ENCODE measurements around the gene ARRB1. TPM values are rescaled to one million over a fixed set of nuclear protein-coding genes. Genes with fewer than 3 reads are reported as not detected.

ARRB1 gene
- total RNA-seq, 1 donor from 2014 or later: 1.0 TPM

DNA sequence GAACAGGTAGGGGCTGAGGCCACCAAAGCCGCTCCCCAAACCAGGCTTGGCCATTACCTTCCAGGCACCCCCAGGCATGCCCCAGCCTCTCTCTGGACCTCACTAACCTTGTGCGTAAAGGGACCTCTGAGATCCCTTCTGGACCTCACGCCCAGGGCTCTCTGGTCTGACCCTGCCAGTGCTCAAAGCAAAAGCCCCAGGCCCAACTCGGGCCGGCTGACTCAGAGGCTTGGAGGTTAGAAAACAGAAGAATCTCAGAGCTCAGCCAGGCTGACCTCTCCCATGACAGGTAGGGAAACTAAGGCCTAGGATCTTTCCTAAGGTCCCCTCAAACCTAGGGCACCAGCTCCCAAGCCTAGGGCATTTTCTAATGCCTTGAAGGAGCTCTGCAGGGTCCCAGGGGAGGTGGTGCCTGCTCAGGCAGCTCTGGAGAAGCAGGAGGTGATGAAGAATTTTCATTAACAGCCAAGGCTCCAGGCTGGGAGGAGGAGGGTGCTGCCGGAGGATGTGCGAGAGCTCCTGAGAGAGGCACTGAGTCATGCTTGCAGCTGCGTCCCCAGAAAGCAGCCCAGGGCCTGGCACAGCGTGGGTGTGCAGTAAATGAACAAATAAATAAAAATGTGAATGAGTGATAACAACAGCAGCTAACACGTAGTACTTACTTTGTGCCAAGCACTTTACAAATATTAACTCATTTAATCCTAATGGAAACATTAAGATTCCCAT, 25.6 kb downstream of the ARRB1 start:
- Histone ChIP-seq H3K4me1 (peaks cover 11% of the 10 kb centered on the region), H3K4me2 (no peak overlapping the region), H3K9ac (no peak overlapping the region), H3K27ac (no peak overlapping the region), H3F3A (ENCODE audit: low read depth) (peaks cover 6% of the 10 kb centered on the region), H3K9me3 (ENCODE audit: low read depth) (no peaks in the 10 kb centered on the region), H3K27me3 (no peaks in the 10 kb centered on the region), H3K36me3 (no peaks in the 10 kb centered on the region), H3K4me3 (no peak overlapping the region), H3K79me2 (ENCODE audit: low read depth) (no peaks in the 10 kb centered on the region), H2AFZ (replicated peaks) (no peak overlapping the region), H4K20me1 (ENCODE audit: low read depth) (no peaks in the 10 kb centered on the region)
- TF ChIP-seq CTCF (IDR thresholded peaks at IDR 0.05) (no peak), EZH2phosphoT487 (IDR thresholded peaks at IDR 0.05) (no peak), EZH2 (IDR thresholded peaks at IDR 0.05) (no peak)
- no peak for DNase-seq (ENCODE audit: low spot score)
- Mint-ChIP-seq H3K9me3 (no peaks in the 10 kb centered on the region), H3K4me1 (peaks cover 24% of the 10 kb centered on the region), H3K36me3 (no peaks in the 10 kb centered on the region), H3K4me3 (no peak overlapping the region), H3K27ac (no peak overlapping the region), H3K27me3 (ENCODE audit: insufficient read depth, low read depth) (peaks cover 5% of the 10 kb centered on the region)

DNA sequence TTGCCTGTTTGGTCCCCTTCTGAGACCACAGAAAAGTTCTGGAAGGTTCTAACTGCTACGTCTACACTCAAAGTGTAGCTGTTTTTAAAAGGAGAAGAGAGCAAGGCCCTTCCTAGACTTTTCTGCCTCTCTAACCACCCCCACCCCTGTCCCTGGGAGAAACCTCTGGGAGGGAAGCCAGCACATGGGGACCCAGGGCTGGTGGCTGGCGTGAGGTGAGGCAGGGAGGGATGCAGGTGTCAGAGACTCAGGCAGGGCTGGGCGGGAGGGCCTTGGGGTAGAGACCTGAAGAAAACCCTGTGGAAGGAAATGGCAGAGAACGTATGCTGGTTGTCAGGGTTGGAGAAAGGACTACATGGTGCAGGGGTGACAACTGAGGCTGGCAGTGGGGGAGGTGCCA, 26.7 kb downstream of the ARRB1 start:
- no peaks in the 10 kb centered on the region for H3K9me3 Mint-ChIP-seq
- Histone ChIP-seq H3K4me3 (no peak overlapping the region), H2AFZ (replicated peaks) (no peak overlapping the region), H3K79me2 (ENCODE audit: low read depth) (no peaks in the 10 kb centered on the region), H3K27ac (no peak overlapping the region), H3K27me3 (no peaks in the 10 kb centered on the region), H3K4me2 (no peak overlapping the region), H3K36me3 (no peaks in the 10 kb centered on the region), H3K4me1 (no peaks in the 10 kb centered on the region), H3K9ac (no peak overlapping the region), H3F3A (ENCODE audit: low read depth) (no peaks in the 10 kb centered on the region), H4K20me1 (ENCODE audit: low read depth) (no peaks in the 10 kb centered on the region), H3K9me3 (ENCODE audit: low read depth) (no peaks in the 10 kb centered on the region)
- peaks cover 16% of the 10 kb centered on the region for H3K4me1 Mint-ChIP-seq
- peaks cover 5% of the 10 kb centered on the region for H3K27me3 Mint-ChIP-seq (ENCODE audit: insufficient read depth, low read depth)
- TF ChIP-seq EZH2phosphoT487 (IDR thresholded peaks at IDR 0.05) (no peak), EZH2 (IDR thresholded peaks at IDR 0.05) (no peak), CTCF (IDR thresholded peaks at IDR 0.05) (no peak)
- DNase-seq (ENCODE audit: low spot score): no peak
- H3K27ac Mint-ChIP-seq: peak overlapping the region; percentile 57
- H3K36me3 Mint-ChIP-seq: no peaks in the 10 kb centered on the region
- H3K4me3 Mint-ChIP-seq: no peak overlapping the region

DNA sequence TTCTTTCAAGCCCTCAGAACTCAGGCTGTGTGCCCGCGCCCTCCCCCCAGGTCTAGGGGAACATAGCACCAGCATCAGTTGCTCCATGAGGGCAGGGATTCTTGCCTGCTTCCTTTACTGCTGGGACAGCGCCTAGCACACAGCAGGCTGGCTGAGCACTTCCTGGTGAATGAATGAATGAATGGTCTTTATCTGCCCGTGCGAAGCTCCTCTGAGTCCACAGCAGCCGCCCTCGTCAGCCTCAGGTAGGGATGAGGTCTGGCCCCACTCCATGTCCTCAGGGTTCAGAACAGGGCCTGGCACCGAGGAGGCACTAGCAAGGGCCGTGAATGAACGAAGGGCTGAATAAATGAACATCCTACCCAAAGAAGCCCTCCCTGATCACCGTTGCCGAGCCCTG, 27.3 kb downstream of the ARRB1 start:
- TF ChIP-seq CTCF (IDR thresholded peaks at IDR 0.05) (no peak), EZH2phosphoT487 (IDR thresholded peaks at IDR 0.05) (no peak), EZH2 (IDR thresholded peaks at IDR 0.05) (no peak)
- no peak overlapping the region for H3K27ac Mint-ChIP-seq

More for the DNA sequence above, 27.3 kb downstream of the ARRB1 start:
- H3F3A ChIP-seq (ENCODE audit: low read depth): no peaks in the 10 kb centered on the region
- no peaks in the 10 kb centered on the region for H4K20me1 ChIP-seq (ENCODE audit: low read depth)
- no peak overlapping the region for H2AFZ ChIP-seq (replicated peaks)
- no peak overlapping the region for H3K9ac ChIP-seq
- Mint-ChIP-seq H3K4me3 (no peak overlapping the region), H3K36me3 (no peaks in the 10 kb centered on the region), H3K4me1 (peaks cover 10% of the 10 kb centered on the region), H3K9me3 (no peaks in the 10 kb centered on the region), H3K27me3 (ENCODE audit: insufficient read depth, low read depth) (peaks cover 9% of the 10 kb centered on the region)
- H3K4me2 ChIP-seq: no peak overlapping the region
- H3K27me3 ChIP-seq: no peaks in the 10 kb centered on the region
- H3K4me3 ChIP-seq: no peak overlapping the region
- H3K36me3 ChIP-seq: no peaks in the 10 kb centered on the region
- H3K4me1 ChIP-seq: no peaks in the 10 kb centered on the region
- DNase-seq (ENCODE audit: low spot score): no peak
- no peaks in the 10 kb centered on the region for H3K9me3 ChIP-seq (ENCODE audit: low read depth)
- H3K27ac ChIP-seq: no peak overlapping the region
- H3K79me2 ChIP-seq (ENCODE audit: low read depth): no peaks in the 10 kb centered on the region

Data from neural progenitor cell (in vitro differentiated cells).